Activated CD8-positive, alpha-beta T cell treated with anti-CD3 and anti-CD28 coated beads for 36 hours (primary cell): ENCODE results near the gene SIGLEC6. TPM values are rescaled to one million over a fixed set of nuclear protein-coding genes. Genes with fewer than 3 reads are reported as not detected.

Source experiments
- ATAC-seq: fragments of 200-7000 bp; cut with Tn5 transposase; one replicate; pipeline ENCODE4 v1.10.0; 2021; ENCODE audit warnings: mild to moderate bottlenecking, moderate library complexity
- CTCF ChIA-PET: fragments of 350-600 bp; sonication (Branson Sonifier 250); formaldehyde crosslinking; loops from one replicate; lab custom pipeline; 2021; ENCODE audit warnings: antibody characterized with exemption; lab: Charles Lee
- POLR2A ChIA-PET: fragments of 350-600 bp; sonication (Branson Sonifier 250); formaldehyde crosslinking; loops from one replicate; lab custom pipeline; 2021; ENCODE audit warnings: antibody characterized with exemption; lab: Charles Lee
- DNase-seq: peaks from one replicate; pipeline ENCODE4 v3.0.0-alpha.2; 2020
- H3K27ac Mint-ChIP-seq: one replicate; pipeline ENCODE4 v1.8.0; 2021; ENCODE audit warnings: mild to moderate bottlenecking, mixed read lengths
- H3K27me3 Mint-ChIP-seq: one replicate; pipeline ENCODE4 v1.8.0; 2021; ENCODE audit warnings: mixed read lengths
- H3K36me3 Mint-ChIP-seq: one replicate; pipeline ENCODE4 v1.8.0; 2021; ENCODE audit warnings: low read depth, mixed read lengths
- H3K4me1 Mint-ChIP-seq: one replicate; pipeline ENCODE4 v1.8.0; 2021; ENCODE audit warnings: low read depth, mixed read lengths
- H3K4me3 Mint-ChIP-seq: one replicate; pipeline ENCODE4 v1.8.0; 2021; ENCODE audit warnings: mild to moderate bottlenecking, moderate library complexity, mixed read lengths
- H3K9me3 Mint-ChIP-seq: one replicate; pipeline ENCODE4 v1.8.0; 2021; ENCODE audit warnings: mixed read lengths
- intact Hi-C: fragments of 100-400 bp; cut with micrococcal nuclease; formaldehyde crosslinking; loops from one replicate; pipeline ENCODE4 v1.10.0; 2022
- total RNA-seq, 2 experiments: library from RNA; stranded (reverse); gene quantifications; one replicate each; pipeline ENCODE4 v1.2.3, GENCODE V29; 2021
- TF ChIP-seq, protein P1 (sequence below): fragments of 200-600 bp; IDR thresholded peaks from one replicate; pipeline ENCODE4 v1.8.0; 2022; ENCODE audit warnings: antibody characterized with exemption, mild to moderate bottlenecking

The SIGLEC6 gene
- total RNA-seq, 2 experiments from 2014 or later: not detected

DNA sequence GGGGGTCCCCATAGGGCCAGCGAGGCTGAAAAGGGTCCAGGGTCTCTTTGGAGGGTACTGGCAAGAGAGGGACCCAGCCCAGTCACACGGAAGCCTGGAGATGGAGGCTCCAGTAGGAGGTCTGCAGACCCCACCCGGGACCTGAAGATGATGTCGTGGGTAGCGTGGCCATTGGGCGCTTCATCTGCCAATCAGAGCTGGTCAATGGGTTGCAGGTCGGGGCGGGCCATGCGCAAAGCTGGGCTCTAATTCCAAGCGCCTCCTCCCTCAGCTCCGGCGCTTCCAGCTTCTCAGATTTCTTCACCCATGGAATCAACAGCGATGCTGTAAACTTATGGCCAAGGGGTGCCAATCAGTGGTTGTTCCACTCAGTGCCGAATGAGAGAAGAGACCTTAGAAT is 40.8 kb downstream of the SIGLEC6 start:
- TF ChIP-seq, protein P1, sequence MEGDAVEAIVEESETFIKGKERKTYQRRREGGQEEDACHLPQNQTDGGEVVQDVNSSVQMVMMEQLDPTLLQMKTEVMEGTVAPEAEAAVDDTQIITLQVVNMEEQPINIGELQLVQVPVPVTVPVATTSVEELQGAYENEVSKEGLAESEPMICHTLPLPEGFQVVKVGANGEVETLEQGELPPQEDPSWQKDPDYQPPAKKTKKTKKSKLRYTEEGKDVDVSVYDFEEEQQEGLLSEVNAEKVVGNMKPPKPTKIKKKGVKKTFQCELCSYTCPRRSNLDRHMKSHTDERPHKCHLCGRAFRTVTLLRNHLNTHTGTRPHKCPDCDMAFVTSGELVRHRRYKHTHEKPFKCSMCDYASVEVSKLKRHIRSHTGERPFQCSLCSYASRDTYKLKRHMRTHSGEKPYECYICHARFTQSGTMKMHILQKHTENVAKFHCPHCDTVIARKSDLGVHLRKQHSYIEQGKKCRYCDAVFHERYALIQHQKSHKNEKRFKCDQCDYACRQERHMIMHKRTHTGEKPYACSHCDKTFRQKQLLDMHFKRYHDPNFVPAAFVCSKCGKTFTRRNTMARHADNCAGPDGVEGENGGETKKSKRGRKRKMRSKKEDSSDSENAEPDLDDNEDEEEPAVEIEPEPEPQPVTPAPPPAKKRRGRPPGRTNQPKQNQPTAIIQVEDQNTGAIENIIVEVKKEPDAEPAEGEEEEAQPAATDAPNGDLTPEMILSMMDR: no peak
- peaks cover 18% of the 10 kb centered on the region for H3K27me3 Mint-ChIP-seq
- intact Hi-C loops: no loop called here
- POLR2A ChIA-PET: no interaction called here
- no peak overlapping the region for H3K4me3 Mint-ChIP-seq
- no peaks in the 10 kb centered on the region for H3K36me3 Mint-ChIP-seq
- H3K27ac Mint-ChIP-seq: no peak overlapping the region
- H3K4me1 Mint-ChIP-seq: peaks cover 21% of the 10 kb centered on the region
- no peak for DNase-seq
- no peak for ATAC-seq
- CTCF ChIA-PET: no interaction called here
- peaks cover 2% of the 10 kb centered on the region for H3K9me3 Mint-ChIP-seq

DNA sequence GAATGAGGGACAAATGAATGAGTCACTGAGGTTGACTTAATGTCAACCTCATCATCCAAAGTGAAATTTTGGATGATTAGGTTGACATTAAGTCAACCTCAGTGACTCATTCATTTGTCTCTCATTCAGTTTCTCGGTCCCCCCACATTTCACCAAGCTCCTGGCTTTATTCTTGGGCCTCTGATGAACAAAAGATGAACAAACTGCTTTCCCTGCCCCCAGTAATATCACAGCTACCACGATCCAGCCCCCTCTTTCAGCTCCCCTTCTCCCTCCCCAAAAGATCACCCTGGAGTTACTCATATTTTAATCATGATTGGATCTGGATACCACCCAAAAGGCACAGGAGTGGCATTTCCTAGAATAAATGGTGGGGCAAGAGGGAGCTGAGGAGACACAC is 42.4 kb downstream of the SIGLEC6 start:
- Mint-ChIP-seq H3K36me3 (no peaks in the 10 kb centered on the region), H3K27ac (peak overlapping the region; percentile 72), H3K27me3 (peaks cover 23% of the 10 kb centered on the region), H3K4me3 (no peak overlapping the region), H3K9me3 (peaks cover 2% of the 10 kb centered on the region), H3K4me1 (peaks cover 21% of the 10 kb centered on the region)
- DNase-seq (peak; percentile 65), ATAC-seq (peak; percentile 94)
- CTCF ChIA-PET: interaction anchor here (0.9 to 4.0 kb wide), 3 partner anchors 15 to 168 kb away, joined by 3 to 29 read pairs (median 4); no protein-coding TSS in a partner anchor
- POLR2A ChIA-PET: interaction anchor here (1.0 to 1.2 kb wide), 2 partner anchors 72 to 147 kb away, joined by 3 read pairs; partner anchors contain the start of gene SIGLEC10
- TF ChIP-seq, protein P1: no peak
- intact Hi-C loops: no loop called here

DNA sequence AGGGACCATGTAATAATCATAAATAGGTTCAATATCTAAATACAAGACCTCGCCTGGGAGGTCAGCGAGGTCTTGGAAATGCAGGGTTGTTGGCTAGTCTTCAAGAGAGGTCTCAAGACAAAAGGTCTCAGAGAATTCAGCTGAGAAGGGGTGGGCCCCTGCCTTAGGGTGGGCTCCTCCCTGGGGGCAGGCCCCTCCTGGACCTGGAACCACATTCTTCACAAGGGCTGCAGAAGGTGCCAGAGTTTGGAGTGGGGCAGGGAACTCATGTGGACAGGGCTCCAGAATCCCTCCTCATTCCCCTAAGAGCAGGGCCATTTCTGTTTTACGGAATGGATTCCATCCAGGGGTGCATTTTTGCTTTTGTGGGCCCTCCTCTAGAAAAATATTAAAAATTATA is 43.0 kb downstream of the SIGLEC6 start:
- H3K4me3 Mint-ChIP-seq: no peak overlapping the region
- DNase-seq (no peak), ATAC-seq (no peak)
- intact Hi-C loops: no loop called here
- H3K27ac Mint-ChIP-seq: no peak overlapping the region
- ChIA-PET POLR2A (interaction anchor here (1.0 to 1.2 kb wide), 2 partner anchors 71 to 146 kb away, joined by 3 read pairs; partner anchors contain the start of gene SIGLEC10), CTCF (interaction anchor here (0.9 to 4.0 kb wide), 5 partner anchors 15 to 169 kb away, joined by 3 to 29 read pairs (median 5); no protein-coding TSS in a partner anchor)
- H3K36me3 Mint-ChIP-seq: no peaks in the 10 kb centered on the region
- H3K4me1 Mint-ChIP-seq: peaks cover 18% of the 10 kb centered on the region
- H3K9me3 Mint-ChIP-seq: peaks cover 2% of the 10 kb centered on the region
- H3K27me3 Mint-ChIP-seq: peaks cover 21% of the 10 kb centered on the region
- TF ChIP-seq, protein P1: no peak

DNA sequence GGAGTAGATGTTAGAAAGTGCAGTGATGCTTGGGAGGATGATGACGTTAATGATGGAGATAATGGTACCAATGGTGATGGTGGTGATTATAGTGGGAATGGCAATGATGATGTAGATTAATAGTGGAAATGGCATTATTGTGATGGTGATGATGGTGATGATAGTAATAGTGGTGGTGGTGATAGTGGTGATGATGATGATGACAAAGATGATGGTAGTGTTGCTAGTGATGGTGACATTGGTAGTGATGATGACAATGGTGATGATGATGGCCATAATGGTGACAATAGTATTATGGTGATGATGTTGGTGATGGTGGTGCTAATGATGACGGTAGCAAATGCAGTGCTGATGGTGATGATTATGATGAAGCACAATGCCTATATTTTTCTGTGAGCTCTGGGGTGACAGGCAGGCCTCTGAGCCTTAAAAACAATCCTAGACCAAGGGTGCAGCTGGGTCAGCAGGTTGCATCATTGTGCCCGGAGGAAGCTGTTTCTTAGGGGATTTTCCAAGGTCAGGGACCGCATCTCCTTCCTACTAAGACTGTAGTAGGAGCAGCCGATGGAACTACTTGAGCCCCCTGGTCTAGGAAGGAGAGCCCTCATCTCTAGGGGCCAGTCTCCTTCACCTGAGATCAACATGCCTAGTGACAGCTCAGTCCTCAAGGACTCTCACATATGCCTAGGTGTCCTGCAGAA is 45.4 kb downstream of the SIGLEC6 start:
- ATAC-seq (no peak), DNase-seq (no peak)
- H3K27ac Mint-ChIP-seq: no peak overlapping the region
- ChIA-PET CTCF (interaction anchor here (4.0 kb wide), 1 partner anchor 12 kb away, joined by 29 read pairs; no protein-coding TSS in a partner anchor), POLR2A (interaction anchor here (1.0 kb wide), 1 partner anchor 12 kb away, joined by 3 read pairs; no protein-coding TSS in a partner anchor)
- no peaks in the 10 kb centered on the region for H3K36me3 Mint-ChIP-seq
- peaks cover 17% of the 10 kb centered on the region for H3K27me3 Mint-ChIP-seq
- no peak overlapping the region for H3K4me3 Mint-ChIP-seq
- H3K4me1 Mint-ChIP-seq: peaks cover 17% of the 10 kb centered on the region
- intact Hi-C loops: no loop called here
- TF ChIP-seq, protein P1: no peak
- H3K9me3 Mint-ChIP-seq: peaks cover 2% of the 10 kb centered on the region

DNA sequence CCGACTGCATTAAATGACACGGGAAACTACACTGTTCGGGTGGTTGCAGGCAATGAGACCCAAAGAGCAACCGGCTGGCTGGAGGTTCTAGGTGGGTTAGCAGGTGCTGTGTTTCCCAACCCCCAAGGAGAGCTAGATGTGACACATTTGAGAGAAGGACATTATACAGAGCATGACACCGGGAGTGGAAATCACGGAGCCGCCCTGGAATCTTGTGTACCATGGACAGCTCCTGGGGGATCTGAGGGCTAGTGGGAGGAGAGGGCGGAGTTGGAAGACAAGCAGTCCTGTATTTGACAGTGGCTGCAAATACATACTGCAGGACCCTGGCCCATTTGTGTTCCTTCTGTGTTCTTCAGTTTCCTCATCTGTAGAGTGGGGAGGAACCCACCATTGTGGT is 50.9 kb downstream of the SIGLEC6 start:
- CTCF ChIA-PET: interaction anchor here (1.0 to 2.7 kb wide), 4 partner anchors 7 to 179 kb away, joined by 4 to 18 read pairs (median 5); no protein-coding TSS in a partner anchor
- no peak overlapping the region for H3K27ac Mint-ChIP-seq

More for the DNA sequence above, 50.9 kb downstream of the SIGLEC6 start:
- POLR2A ChIA-PET: no interaction called here
- Mint-ChIP-seq H3K4me1 (peaks cover 27% of the 10 kb centered on the region), H3K9me3 (peaks cover 2% of the 10 kb centered on the region), H3K4me3 (no peak overlapping the region), H3K27me3 (peaks cover 16% of the 10 kb centered on the region), H3K36me3 (no peaks in the 10 kb centered on the region)
- ATAC-seq (no peak), DNase-seq (peak; percentile 23)
- TF ChIP-seq, protein P1: no peak
- intact Hi-C loops: no loop called here
